GM10248 (cell line): Measurements from ENCODE around the gene OR5L2.

Experiments used
- CTCF ChIA-PET: fragments of 300-600 bp; sonication (Branson Sonifier 250); formaldehyde crosslinking; extraction: SDS; loops from one replicate; lab custom pipeline; 2021; ENCODE audit warnings: antibody characterized with exemption; lab: Yijun Ruan, JAX
- POLR2A ChIA-PET: fragments of 350-650 bp; sonication (Branson Sonifier 250); formaldehyde crosslinking; extraction: SDS; loops from one replicate; lab custom pipeline; 2020; ENCODE audit warnings: antibody characterized with exemption; lab: Yijun Ruan, JAX
- DNase-seq: peaks from one replicate; pipeline ENCODE4 v3.0.0; 2012; ENCODE audit errors: extremely low spot score
- TF ChIP-seq, protein P1 (sequence below): IDR thresholded peaks from 2 replicates; pipeline ENCODE4 v1.5.1; 2012; ENCODE audit warnings: mild to moderate bottlenecking, low read depth; ENCODE audit errors: extremely low read depth, missing control alignments, control extremely low read depth

Gene OR5L2

DNA sequence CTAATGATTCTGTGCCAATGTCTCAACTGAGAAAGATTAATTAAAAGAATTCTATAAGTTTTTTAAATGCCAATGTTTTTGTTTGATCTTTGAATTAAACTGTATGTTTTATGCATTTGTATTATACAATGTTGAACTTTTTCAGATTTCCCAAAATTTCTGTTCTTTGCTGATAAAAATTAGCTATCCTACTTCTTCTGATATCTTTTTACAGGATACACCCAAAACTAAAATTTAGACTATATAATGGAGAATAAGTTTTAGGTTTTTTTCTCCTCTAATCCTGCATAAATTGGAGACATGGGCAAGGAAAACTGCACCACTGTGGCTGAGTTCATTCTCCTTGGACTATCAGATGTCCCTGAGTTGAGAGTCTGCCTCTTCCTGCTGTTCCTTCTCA is at the start of gene OR5L2:
Gene OR5L2 (plus strand): TSS at position 301 of the 400 bp plus-strand sequence. CDS start 0 bp downstream, at position 301.
- TF ChIP-seq, protein P1, sequence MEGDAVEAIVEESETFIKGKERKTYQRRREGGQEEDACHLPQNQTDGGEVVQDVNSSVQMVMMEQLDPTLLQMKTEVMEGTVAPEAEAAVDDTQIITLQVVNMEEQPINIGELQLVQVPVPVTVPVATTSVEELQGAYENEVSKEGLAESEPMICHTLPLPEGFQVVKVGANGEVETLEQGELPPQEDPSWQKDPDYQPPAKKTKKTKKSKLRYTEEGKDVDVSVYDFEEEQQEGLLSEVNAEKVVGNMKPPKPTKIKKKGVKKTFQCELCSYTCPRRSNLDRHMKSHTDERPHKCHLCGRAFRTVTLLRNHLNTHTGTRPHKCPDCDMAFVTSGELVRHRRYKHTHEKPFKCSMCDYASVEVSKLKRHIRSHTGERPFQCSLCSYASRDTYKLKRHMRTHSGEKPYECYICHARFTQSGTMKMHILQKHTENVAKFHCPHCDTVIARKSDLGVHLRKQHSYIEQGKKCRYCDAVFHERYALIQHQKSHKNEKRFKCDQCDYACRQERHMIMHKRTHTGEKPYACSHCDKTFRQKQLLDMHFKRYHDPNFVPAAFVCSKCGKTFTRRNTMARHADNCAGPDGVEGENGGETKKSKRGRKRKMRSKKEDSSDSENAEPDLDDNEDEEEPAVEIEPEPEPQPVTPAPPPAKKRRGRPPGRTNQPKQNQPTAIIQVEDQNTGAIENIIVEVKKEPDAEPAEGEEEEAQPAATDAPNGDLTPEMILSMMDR = no peak
- ChIA-PET CTCF (no interaction called here), POLR2A (no interaction called here)
- no peak for DNase-seq

GRCh38 chr11:55791606-55792005 is 35.4 kb upstream of the OR5L2 start:
- CTCF ChIA-PET = no interaction called here
- POLR2A ChIA-PET = no interaction called here
- no peak for DNase-seq
- TF ChIP-seq, protein P1 = no peak

DNA sequence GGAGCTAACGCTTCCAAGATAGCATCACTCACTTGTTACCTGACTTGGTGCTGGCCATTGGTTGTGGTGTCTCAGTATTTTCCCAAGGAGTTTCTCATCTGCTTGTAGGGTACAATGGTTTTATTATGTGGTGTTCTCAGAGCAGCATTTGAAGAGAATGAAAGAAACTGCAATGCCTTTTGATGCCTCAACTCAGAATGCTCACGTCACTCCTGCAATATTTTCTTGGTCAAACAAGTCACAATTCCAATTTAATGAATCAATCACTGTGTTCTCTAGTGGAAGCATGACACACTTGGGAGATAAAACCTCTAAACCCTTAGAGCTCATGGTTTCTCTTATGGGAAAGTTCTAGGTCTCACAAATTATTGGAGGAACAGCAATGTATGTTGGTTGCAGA is 33.7 kb upstream of the OR5L2 start:
- TF ChIP-seq, protein P1 = no peak
- ChIA-PET POLR2A (no interaction called here), CTCF (no interaction called here)
- no peak for DNase-seq

GRCh38 chr11:55795256-55795655 is 31.8 kb upstream of the OR5L2 start, which contains the start of gene OR5D14:
TSS of gene OR5D14 (plus strand) at chr11:55795556. CDS start at chr11:55795556, 0 bp downstream.
- ChIA-PET POLR2A (no interaction called here), CTCF (no interaction called here)
- TF ChIP-seq, protein P1 = no peak
- no peak for DNase-seq

DNA sequence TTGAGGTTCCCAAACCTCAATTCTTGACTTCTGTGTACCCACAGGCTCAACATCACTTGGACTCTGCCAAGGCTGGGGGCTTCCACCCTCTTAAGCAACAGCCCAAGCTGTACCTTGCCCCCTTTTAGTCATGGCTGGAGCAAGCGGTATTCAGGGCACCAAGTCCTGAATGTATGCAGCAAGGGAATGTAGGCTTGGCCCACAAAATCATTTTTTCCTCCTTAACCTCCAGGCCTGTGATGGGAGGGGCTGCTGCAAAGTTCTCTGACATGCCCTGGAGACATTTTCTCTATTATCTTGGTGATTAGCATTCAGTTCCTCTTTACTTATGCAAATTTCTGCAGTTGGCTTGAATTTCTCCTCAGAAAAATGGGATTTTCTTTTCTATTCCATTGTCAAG is 20.8 kb upstream of the OR5L2 start:
- TF ChIP-seq, protein P1 = no peak
- ChIA-PET CTCF (no interaction called here), POLR2A (no interaction called here)
- DNase-seq = no peak

GRCh38 chr11:55811067-55811466 is 16.0 kb upstream of the OR5L2 start, which contains the start of gene OR5L1:
TSS of gene OR5L1 (plus strand) at chr11:55811367. CDS start at chr11:55811467, 100 bp downstream.
- no peak for DNase-seq
- ChIA-PET POLR2A (no interaction called here), CTCF (no interaction called here)
- TF ChIP-seq, protein P1 = no peak
